Measurements from ENCODE around the gene WNT9A. TPM values are rescaled to one million over a fixed set of nuclear protein-coding genes. Genes with fewer than 3 reads are reported as not detected.

WNT9A gene
- polyA plus RNA-seq, 3 donors: not detected

- no peaks in the 10 kb centered on the region for H3K36me3 Mint-ChIP-seq
- Histone ChIP-seq H3K27me3 (ENCODE audit: control insufficient read depth in 2 of 2, insufficient read depth in 2 of 2, low read length in 2 of 2) (no peaks in the 10 kb centered on the region), H3K79me2 (ENCODE audit: insufficient read depth, low read length) (no peaks in the 10 kb centered on the region), H4K20me1 (ENCODE audit: insufficient read depth, low read length) (no peaks in the 10 kb centered on the region), H3K4me2 (replicated peaks; ENCODE audit: extremely low read depth, low read length, poor library complexity, severe bottlenecking) (no peak overlapping the region), H3K36me3 (replicated peaks in 1 of 2; ENCODE audit: control insufficient read depth in 1 of 2, insufficient read depth in 2 of 2, low read length in 2 of 2) (no peaks in the 10 kb centered on the region), H3K9ac (ENCODE audit: insufficient read depth, low read length, poor library complexity, severe bottlenecking) (no peak overlapping the region), H3K4me1 (ENCODE audit: control insufficient read depth in 1 of 2, insufficient read depth in 2 of 2, low read length in 2 of 2) (no peaks in the 10 kb centered on the region), H3K27ac (ENCODE audit: low read depth in 1 of 2, low read length in 2 of 2) (no peak overlapping the region), H3K9me3 (replicated peaks in 1 of 2; ENCODE audit: control insufficient read depth in 1 of 2, insufficient read depth in 1 of 2, low read length in 2 of 2) (no peaks in the 10 kb centered on the region), H2AFZ (ENCODE audit: insufficient read depth, low read depth, low read length, poor library complexity, severe bottlenecking) (no peak overlapping the region), H3K4me3 (replicated peaks in 1 of 3; ENCODE audit: low read depth in 2 of 3, low read length in 3 of 3) (no peak overlapping the region)
- no peak overlapping the region for H3K4me3 Mint-ChIP-seq
- WGBS (ENCODE audit: insufficient coverage): 98% methylated on average over 6 of the region's 8 CpGs
- DNase-seq: no peak
- intact Hi-C loops (cut with micrococcal nuclease): no loop called here
- TF ChIP-seq CTCF (IDR thresholded peaks at IDR 0.05): no peak
- H3K27me3 Mint-ChIP-seq (ENCODE audit: low read depth in 3 of 3): peaks cover 0 to 4% (median 0%) of the 10 kb centered on the region in 3 donors
- peaks cover 0 to 1% (median 0%) of the 10 kb centered on the region in 7 donors for H3K9me3 Mint-ChIP-seq
- no peaks in the 10 kb centered on the region for H3K4me1 Mint-ChIP-seq
- H3K27ac Mint-ChIP-seq: no peak overlapping the region
Measured at GRCh38 chr1:227920896-227921295, 26.8 kb downstream of the WNT9A start.

- H3K4me1 ChIP-seq (ENCODE audit: control insufficient read depth in 1 of 2, insufficient read depth in 2 of 2, low read length in 2 of 2): no peaks in the 10 kb centered on the region
- H3K4me3 ChIP-seq (replicated peaks in 1 of 3; ENCODE audit: low read depth in 2 of 3, low read length in 3 of 3): no peak overlapping the region
- no peak overlapping the region for H3K4me2 ChIP-seq (replicated peaks; ENCODE audit: extremely low read depth, low read length, poor library complexity, severe bottlenecking)
- no peaks in the 10 kb centered on the region for H3K36me3 ChIP-seq (replicated peaks in 1 of 2; ENCODE audit: control insufficient read depth in 1 of 2, insufficient read depth in 2 of 2, low read length in 2 of 2)
- no peaks in the 10 kb centered on the region for H3K79me2 ChIP-seq (ENCODE audit: insufficient read depth, low read length)
- Mint-ChIP-seq H3K9me3 (peaks cover 0 to 1% (median 0%) of the 10 kb centered on the region in 7 donors), H3K36me3 (no peaks in the 10 kb centered on the region), H3K27me3 (ENCODE audit: low read depth in 3 of 3) (peaks cover 0 to 4% (median 0%) of the 10 kb centered on the region in 3 donors), H3K4me1 (no peaks in the 10 kb centered on the region), H3K27ac (no peak overlapping the region), H3K4me3 (no peak overlapping the region)
- no peaks in the 10 kb centered on the region for H3K27me3 ChIP-seq (ENCODE audit: control insufficient read depth in 2 of 2, insufficient read depth in 2 of 2, low read length in 2 of 2)
- no peak for DNase-seq
- WGBS (ENCODE audit: insufficient coverage): 97% methylated on average over 9 of the region's 11 CpGs
- no peak overlapping the region for H2AFZ ChIP-seq (ENCODE audit: insufficient read depth, low read depth, low read length, poor library complexity, severe bottlenecking)
- intact Hi-C loops (cut with micrococcal nuclease): no loop called here
- no peak overlapping the region for H3K9ac ChIP-seq (ENCODE audit: insufficient read depth, low read length, poor library complexity, severe bottlenecking)
- H3K9me3 ChIP-seq (replicated peaks in 1 of 2; ENCODE audit: control insufficient read depth in 1 of 2, insufficient read depth in 1 of 2, low read length in 2 of 2): no peaks in the 10 kb centered on the region
- H3K27ac ChIP-seq (ENCODE audit: low read depth in 1 of 2, low read length in 2 of 2): no peak overlapping the region
- TF ChIP-seq CTCF (IDR thresholded peaks at IDR 0.05): no peak
- H4K20me1 ChIP-seq (ENCODE audit: insufficient read depth, low read length): no peaks in the 10 kb centered on the region
Measured at GRCh38 chr1:227920426-227920825, 27.3 kb downstream of the WNT9A start.

All from CD14-positive monocyte (primary cell).